GM18511 (cell line): Measurements from ENCODE around the gene CDH12.
"Not testable (repeated sequence)": the region's sequence is repeated elsewhere in the genome, so short reads cannot be mapped to it uniquely, and the experiment has no call there.

Source experiments
- ATAC-seq: cut with Tn5 transposase; IDR thresholded peaks from one replicate; pipeline ENCODE4 v1.9.1; 2021; ENCODE audit warnings: mild to moderate bottlenecking, moderate library complexity; ENCODE audit not compliant: unreplicated experiment

CDH12 gene

GRCh38 chr5:22187632-22188228 is 665.4 kb downstream of the CDH12 start:
- ATAC-seq: not testable (repeated sequence)

- not testable (repeated sequence) for ATAC-seq
Observed at GRCh38 chr5:22169226-22169625, 683.9 kb downstream of the CDH12 start.

GRCh38 chr5:22168704-22169103 is 684.4 kb downstream of the CDH12 start:
- not testable (repeated sequence) for ATAC-seq

GRCh38 chr5:22165931-22166330 is 687.2 kb downstream of the CDH12 start:
- ATAC-seq: not testable (repeated sequence)

- ATAC-seq: not testable (repeated sequence)
Observed at GRCh38 chr5:22164910-22165748, 688.0 kb downstream of the CDH12 start.

- ATAC-seq: not testable (repeated sequence)
Observed at GRCh38 chr5:22156953-22157352, 696.2 kb downstream of the CDH12 start.

GRCh38 chr5:22154779-22155178 is 698.4 kb downstream of the CDH12 start:
- ATAC-seq: not testable (repeated sequence)

- ATAC-seq: not testable (repeated sequence)
Observed at GRCh38 chr5:22151801-22152200, 701.3 kb downstream of the CDH12 start.

- ATAC-seq: not testable (repeated sequence)
Observed at GRCh38 chr5:22140418-22140817, 712.7 kb downstream of the CDH12 start.

- not testable (repeated sequence) for ATAC-seq
Observed at GRCh38 chr5:22139662-22140300, 713.4 kb downstream of the CDH12 start.

GRCh38 chr5:22111320-22111719 is 741.8 kb downstream of the CDH12 start:
- ATAC-seq: no peak

GRCh38 chr5:22109315-22109714 is 743.8 kb downstream of the CDH12 start:
- ATAC-seq: no peak

GRCh38 chr5:22108545-22108944 is 744.6 kb downstream of the CDH12 start:
- ATAC-seq: no peak

- ATAC-seq: no peak
Observed at GRCh38 chr5:22102823-22103359, 750.3 kb downstream of the CDH12 start.

GRCh38 chr5:22088517-22088916 is 764.6 kb downstream of the CDH12 start:
- no peak for ATAC-seq

GRCh38 chr5:22079566-22079965 is 773.6 kb downstream of the CDH12 start:
- ATAC-seq: no peak

- ATAC-seq: no peak
Observed at GRCh38 chr5:22079002-22079401, 774.1 kb downstream of the CDH12 start.

GRCh38 chr5:22076586-22076985 is 776.6 kb downstream of the CDH12 start:
- no peak for ATAC-seq

- ATAC-seq: no peak
Observed at GRCh38 chr5:22070186-22070728, 782.9 kb downstream of the CDH12 start.

- ATAC-seq: no peak
Observed at GRCh38 chr5:22063717-22064116, 789.4 kb downstream of the CDH12 start.

GRCh38 chr5:22058620-22059019 is 794.5 kb downstream of the CDH12 start:
- no peak for ATAC-seq
